PC-9 (cell line): ENCODE data around the gene SEC16A. TPM values are rescaled to one million over a fixed set of nuclear protein-coding genes. Genes with fewer than 3 reads are reported as not detected.

Source experiments
- BruUV-seq: library from RNA; stranded (reverse); fragments of 400-500 nt; replicated peaks from 2 replicates; lab custom pipeline; 2021; lab: Mats Ljungman, UMichigan
- CTCF ChIA-PET: fragments of 300-600 bp; sonication (Branson Sonifier 250); formaldehyde crosslinking; loops from one replicate; lab custom pipeline; 2022; ENCODE audit warnings: antibody characterized with exemption; lab: Charles Lee
- POLR2A ChIA-PET: fragments of 300-600 bp; sonication (Branson Sonifier 250); formaldehyde crosslinking; loops from one replicate; lab custom pipeline; 2022; ENCODE audit warnings: antibody characterized with exemption; ENCODE audit not compliant: unreplicated experiment; lab: Charles Lee
- DNase-seq, 2 experiments: peaks; one replicate each; pipeline versions ENCODE4 v3.0.0 to v3.0.0-alpha.2; 2015 to 2022; ENCODE audit warnings: mixed read lengths in 1 of 2
- H2AFZ ChIP-seq: fragments of 200-600 bp; sonication (generic); 2 replicates; pipeline ENCODE4 v1.8.1; 2017; ENCODE audit warnings: antibody characterized with exemption
- H3F3A ChIP-seq: fragments of 200-600 bp; sonication (generic); 2 replicates; pipeline ENCODE4 v1.8.1; 2017; ENCODE audit warnings: antibody characterized with exemption, mild to moderate bottlenecking, low read depth; ENCODE audit not compliant: insufficient read depth
- H3K27ac ChIP-seq: fragments of 200-600 bp; sonication (generic); 2 replicates; pipeline ENCODE4 v1.6.1; 2016; ENCODE audit warnings: mixed run types
- H3K27me3 ChIP-seq: fragments of 200-600 bp; sonication (generic); 2 replicates; pipeline ENCODE4 v1.6.1; 2016; ENCODE audit warnings: low read depth, mixed run types; ENCODE audit not compliant: insufficient read depth
- H3K36me3 ChIP-seq: fragments of 200-600 bp; sonication (generic); 2 replicates; pipeline ENCODE4 v1.6.1; 2016; ENCODE audit warnings: low read depth, mixed run types
- H3K4me1 ChIP-seq: fragments of 200-600 bp; sonication (generic); replicated peaks from 2 replicates; pipeline ENCODE4 v1.6.1; 2016; ENCODE audit warnings: mixed run types; ENCODE audit not compliant: insufficient read depth
- H3K4me2 ChIP-seq: fragments of 200-600 bp; sonication (generic); 2 replicates; pipeline ENCODE4 v1.6.1; 2017; ENCODE audit warnings: mixed run types
- H3K4me3 ChIP-seq: fragments of 200-600 bp; sonication (generic); 2 replicates; pipeline ENCODE4 v1.6.1; 2016; ENCODE audit warnings: mixed run types
- H3K79me2 ChIP-seq: fragments of 200-600 bp; sonication (generic); 2 replicates; pipeline ENCODE4 v1.6.1; 2017; ENCODE audit warnings: low read depth, mixed run types
- H3K9me2 ChIP-seq: fragments of 200-600 bp; sonication (generic); 2 replicates; pipeline ENCODE4 v1.8.1; 2017; ENCODE audit warnings: mild to moderate bottlenecking; ENCODE audit not compliant: insufficient read depth
- H3K9me3 ChIP-seq: fragments of 200-600 bp; sonication (generic); 2 replicates; pipeline ENCODE4 v1.8.1; 2016; ENCODE audit warnings: low read depth; ENCODE audit not compliant: insufficient read depth
- H4K20me1 ChIP-seq: fragments of 200-600 bp; sonication (generic); 2 replicates; pipeline ENCODE4 v1.8.1; 2017; ENCODE audit not compliant: insufficient read depth
- EZH2 ChIP-seq: fragments of 200-600 bp; sonication (generic); IDR thresholded peaks from 2 replicates; pipeline ENCODE4 v1.8.0; 2017; ENCODE audit warnings: antibody characterized with exemption, low read depth
- intact Hi-C: fragments of 100-400 bp; cut with micrococcal nuclease; formaldehyde crosslinking; loops from one replicate; pipeline ENCODE4 v1.10.0; 2022; ENCODE audit not compliant: unreplicated experiment
- total RNA-seq: library from RNA; stranded (reverse); gene quantifications from 2 replicates; pipeline ENCODE4 v1.2.3, GENCODE V29; 2021
- TF ChIP-seq, protein P1 (sequence below): fragments of 200-600 bp; sonication (generic); conservative IDR thresholded peaks from 2 replicates; pipeline ENCODE4 v1.6.1; 2017; ENCODE audit warnings: mixed run types, antibody characterized with exemption, mild to moderate bottlenecking, moderate library complexity

SEC16A gene
- total RNA-seq, 1 experiment from 2014 or later = 81.8 TPM

DNA sequence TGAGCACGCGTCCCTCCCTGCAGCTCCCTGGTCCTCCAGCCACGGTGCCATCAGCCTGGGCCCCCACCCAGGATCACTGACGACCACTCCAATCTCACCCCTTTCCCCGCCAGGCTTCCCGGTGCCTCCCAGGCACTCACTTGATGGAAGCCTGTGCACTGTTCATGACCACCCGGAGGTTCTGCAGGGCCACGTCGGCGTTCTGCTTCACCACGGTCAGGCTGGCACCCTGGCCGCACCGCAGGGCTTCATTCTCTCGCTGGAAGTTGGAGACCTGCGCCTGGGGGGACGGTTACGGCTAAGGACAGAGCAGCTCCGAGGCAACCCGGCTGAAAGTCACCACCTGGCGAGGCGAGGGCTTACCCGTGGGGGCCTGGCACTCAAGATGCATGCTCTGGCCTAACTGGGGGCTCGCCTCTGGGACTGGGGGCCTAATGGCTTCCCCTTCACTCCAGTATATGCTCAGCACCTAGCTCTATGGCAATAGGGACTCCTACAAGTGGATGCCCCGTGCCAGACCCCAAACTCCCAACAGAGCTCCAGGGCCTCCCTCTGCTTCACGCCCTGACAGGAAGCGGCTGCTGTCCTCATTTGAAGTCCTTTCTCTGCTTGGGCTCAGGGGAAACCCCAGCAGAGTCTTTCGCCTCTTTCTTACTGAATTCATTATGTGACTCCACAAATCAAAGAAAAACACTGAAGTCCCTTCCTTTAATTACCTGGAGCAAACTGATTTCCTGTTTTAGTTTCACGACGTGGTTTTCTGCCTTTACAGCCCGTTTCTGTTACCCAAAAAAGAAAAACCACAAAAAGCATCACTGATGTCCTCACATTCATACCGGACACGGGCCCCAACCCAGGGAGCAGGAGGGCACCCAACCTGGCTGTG lies 78.7 kb downstream of the SEC16A start:
- intact Hi-C loops = no loop called here
- Histone ChIP-seq H3K9me2 (no peaks in the 10 kb centered on the region), H3K4me2 (no peak overlapping the region), H3K27ac (no peak overlapping the region), H3K4me3 (no peak overlapping the region), H3K36me3 (peaks cover 9% of the 10 kb centered on the region), H4K20me1 (peaks cover 2% of the 10 kb centered on the region), H2AFZ (no peak overlapping the region), H3K27me3 (no peaks in the 10 kb centered on the region), H3K4me1 (peaks cover 11% of the 10 kb centered on the region), H3F3A (peaks cover 23% of the 10 kb centered on the region; the same call in 1 of the 2 replicates), H3K79me2 (peaks cover 16% of the 10 kb centered on the region), H3K9me3 (no peaks in the 10 kb centered on the region)
- DNase-seq = no peak
- no TSS peak for BruUV-seq
- ChIA-PET CTCF (no interaction called here), POLR2A (no interaction called here)
- TF ChIP-seq EZH2 = no peak
- TF ChIP-seq, protein P1, sequence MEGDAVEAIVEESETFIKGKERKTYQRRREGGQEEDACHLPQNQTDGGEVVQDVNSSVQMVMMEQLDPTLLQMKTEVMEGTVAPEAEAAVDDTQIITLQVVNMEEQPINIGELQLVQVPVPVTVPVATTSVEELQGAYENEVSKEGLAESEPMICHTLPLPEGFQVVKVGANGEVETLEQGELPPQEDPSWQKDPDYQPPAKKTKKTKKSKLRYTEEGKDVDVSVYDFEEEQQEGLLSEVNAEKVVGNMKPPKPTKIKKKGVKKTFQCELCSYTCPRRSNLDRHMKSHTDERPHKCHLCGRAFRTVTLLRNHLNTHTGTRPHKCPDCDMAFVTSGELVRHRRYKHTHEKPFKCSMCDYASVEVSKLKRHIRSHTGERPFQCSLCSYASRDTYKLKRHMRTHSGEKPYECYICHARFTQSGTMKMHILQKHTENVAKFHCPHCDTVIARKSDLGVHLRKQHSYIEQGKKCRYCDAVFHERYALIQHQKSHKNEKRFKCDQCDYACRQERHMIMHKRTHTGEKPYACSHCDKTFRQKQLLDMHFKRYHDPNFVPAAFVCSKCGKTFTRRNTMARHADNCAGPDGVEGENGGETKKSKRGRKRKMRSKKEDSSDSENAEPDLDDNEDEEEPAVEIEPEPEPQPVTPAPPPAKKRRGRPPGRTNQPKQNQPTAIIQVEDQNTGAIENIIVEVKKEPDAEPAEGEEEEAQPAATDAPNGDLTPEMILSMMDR = no peak

DNA sequence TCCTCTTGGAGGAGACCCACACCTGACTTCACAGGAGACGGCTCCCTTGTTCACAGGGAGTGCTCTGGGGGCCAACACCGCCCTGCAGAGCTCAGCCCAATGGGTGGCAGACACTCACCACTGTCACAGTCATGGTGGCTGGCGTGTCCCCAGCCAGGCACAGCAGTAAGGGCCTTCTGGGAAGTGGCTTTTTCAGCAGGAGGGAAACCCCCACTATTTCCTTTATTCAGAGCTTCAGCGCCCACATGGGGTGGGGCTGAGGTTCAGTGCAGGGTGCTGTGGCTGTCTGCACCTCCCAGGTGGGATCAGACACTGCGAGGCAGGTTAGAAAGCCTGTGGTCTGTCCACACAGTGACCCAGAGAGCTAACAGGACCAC lies 79.3 kb downstream of the SEC16A start:
- ChIA-PET CTCF (no interaction called here), POLR2A (no interaction called here)
- H3K27me3 ChIP-seq = no peaks in the 10 kb centered on the region
- no peak overlapping the region for H3K4me3 ChIP-seq
- peaks cover 23% of the 10 kb centered on the region; the same call in 1 of the 2 replicates for H3F3A ChIP-seq
- H3K27ac ChIP-seq = no peak overlapping the region
- no TSS peak for BruUV-seq
- intact Hi-C loops = no loop called here
- H3K9me3 ChIP-seq = no peaks in the 10 kb centered on the region
- H4K20me1 ChIP-seq = peaks cover 7% of the 10 kb centered on the region
- H3K4me2 ChIP-seq = no peak overlapping the region
- H3K36me3 ChIP-seq = peaks cover 9% of the 10 kb centered on the region
- no peak for TF ChIP-seq EZH2
- TF ChIP-seq, protein P1 = no peak
- no peak for DNase-seq
- no peak overlapping the region for H2AFZ ChIP-seq
- peaks cover 10% of the 10 kb centered on the region for H3K4me1 ChIP-seq
- no peaks in the 10 kb centered on the region for H3K9me2 ChIP-seq
- peaks cover 16% of the 10 kb centered on the region for H3K79me2 ChIP-seq

DNA sequence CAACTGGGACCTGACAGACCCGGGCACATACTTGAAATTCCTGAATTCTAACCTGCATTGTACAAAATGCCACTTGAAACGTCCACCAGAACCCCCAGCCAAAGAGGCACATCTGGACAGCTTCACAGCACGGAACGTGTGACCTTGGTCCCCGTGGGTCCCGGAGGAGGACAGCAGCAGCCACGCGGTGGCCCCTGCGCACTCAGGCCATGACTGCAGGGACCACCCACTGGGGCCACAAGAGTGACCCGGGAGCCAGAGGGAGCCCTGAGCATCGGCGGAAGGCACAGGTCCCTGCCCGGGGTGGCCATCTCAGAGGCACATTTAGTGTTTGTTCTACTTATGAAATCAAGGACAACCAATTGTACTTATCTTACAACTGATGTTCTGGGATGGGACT lies 80.8 kb downstream of the SEC16A start:
- Histone ChIP-seq H3K79me2 (peaks cover 23% of the 10 kb centered on the region), H3K9me3 (no peaks in the 10 kb centered on the region), H3K9me2 (no peaks in the 10 kb centered on the region), H3K36me3 (peaks cover 9% of the 10 kb centered on the region; the same call in 1 of the 2 replicates), H2AFZ (no peak overlapping the region), H3K27me3 (no peaks in the 10 kb centered on the region), H3K4me3 (no peak overlapping the region), H3K27ac (no peak overlapping the region), H3K4me1 (peaks cover 13% of the 10 kb centered on the region), H3K4me2 (no peak overlapping the region), H4K20me1 (peaks cover 11% of the 10 kb centered on the region), H3F3A (peaks cover 23% of the 10 kb centered on the region; the same call in 1 of the 2 replicates)
- intact Hi-C loops = no loop called here
- DNase-seq = no peak
- ChIA-PET POLR2A (no interaction called here), CTCF (interaction anchor here (1.0 kb wide), 1 partner anchor 91 kb away, joined by 5 read pairs; no protein-coding TSS in a partner anchor)
- no peak for TF ChIP-seq EZH2
- TF ChIP-seq, protein P1 = no peak
- BruUV-seq = no TSS peak
